HepG2 (cell line): ENCODE results near the gene EXOC7. TPM values are rescaled to one million over a fixed set of nuclear protein-coding genes. Genes with fewer than 3 reads are reported as not detected.
A peak's percentile ranks its signal among the peaks of the same experiment; 100 is the strongest.

ENCODE experiments used
- GTF3A ChIP-seq: sonication (generic); formaldehyde crosslinking; conservative IDR thresholded peaks from 2 replicates; pipeline ENCODE4 v1.4.0; 2020; ENCODE audit warnings: mild to moderate bottlenecking, missing genetic modification reagents
- HES4 ChIP-seq: sonication (generic); formaldehyde crosslinking; IDR thresholded peaks from 2 replicates; pipeline ENCODE4 v1.9.0; 2021; ENCODE audit warnings: mild to moderate bottlenecking, missing genetic modification reagents, borderline replicate concordance
- HOXA9 ChIP-seq: sonication (generic); formaldehyde crosslinking; IDR thresholded peaks from 2 replicates; pipeline ENCODE4 v1.8.1; 2022; ENCODE audit warnings: missing genetic modification reagents, mild to moderate bottlenecking, moderate library complexity, borderline replicate concordance
- KDM5B ChIP-seq: sonication (generic); formaldehyde crosslinking; IDR thresholded peaks from 2 replicates; pipeline ENCODE4 v1.4.0; 2020; ENCODE audit warnings: missing genetic modification reagents, mild to moderate bottlenecking, borderline replicate concordance
- NCOA1 ChIP-seq: sonication (generic); formaldehyde crosslinking; IDR thresholded peaks from 2 replicates; pipeline ENCODE4 v1.9.0; 2021; ENCODE audit warnings: missing genetic modification reagents
- NONO ChIP-seq, 2 experiments: fragments of 450-650 bp in 1 of 2; sonication (generic) in 1 of 2; formaldehyde crosslinking in 1 of 2; IDR thresholded peaks in 1 of 2; conservative IDR thresholded peaks in 1 of 2; 2 replicates each; pipeline versions ENCODE4 v1.6.1 to v1.8.0; 2017 to 2022; ENCODE audit warnings: mild to moderate bottlenecking in 1 of 2, missing genetic modification reagents in 1 of 2, moderate library complexity in 1 of 2
- SRSF9 ChIP-seq: fragments of 200-400 bp; formaldehyde crosslinking; IDR thresholded peaks from 2 replicates; pipeline ENCODE4 v1.6.1; 2018; ENCODE audit warnings: borderline replicate concordance, mild to moderate bottlenecking, low read depth, low read length; ENCODE audit not compliant: insufficient read depth, poor library complexity, severe bottlenecking
- ZBTB8A ChIP-seq: sonication (generic); formaldehyde crosslinking; IDR thresholded peaks from 2 replicates; pipeline ENCODE4 v1.4.0; 2020; ENCODE audit warnings: mild to moderate bottlenecking, low read depth, missing genetic modification reagents, borderline replicate concordance
- ZFP62 ChIP-seq: sonication (generic); formaldehyde crosslinking; IDR thresholded peaks from 2 replicates; pipeline ENCODE4 v1.4.0; 2020; ENCODE audit warnings: missing genetic modification reagents
- ZKSCAN1 ChIP-seq: fragments of 150-350 bp; IDR thresholded peaks from 2 replicates; pipeline ENCODE4 v1.6.1; 2014; ENCODE audit warnings: low read length
- ZNF556 ChIP-seq: sonication (generic); formaldehyde crosslinking; IDR thresholded peaks from 2 replicates; pipeline ENCODE4 v1.4.0; 2020; ENCODE audit warnings: mild to moderate bottlenecking, missing genetic modification reagents, borderline replicate concordance
- ZNF572 ChIP-seq: sonication (generic); formaldehyde crosslinking; IDR thresholded peaks from 2 replicates; pipeline ENCODE4 v1.5.1; 2020; ENCODE audit warnings: mild to moderate bottlenecking, missing genetic modification reagents
- ZNF589 ChIP-seq: sonication (generic); formaldehyde crosslinking; conservative IDR thresholded peaks from 2 replicates; pipeline ENCODE4 v1.8.0; 2022; ENCODE audit warnings: mild to moderate bottlenecking, moderate library complexity, missing genetic modification reagents
- ZNF615 ChIP-seq: sonication (generic); formaldehyde crosslinking; IDR thresholded peaks from 2 replicates; pipeline ENCODE4 v1.5.0; 2020; ENCODE audit warnings: mild to moderate bottlenecking, missing genetic modification reagents, borderline replicate concordance
- ZNF790 ChIP-seq: sonication (generic); formaldehyde crosslinking; IDR thresholded peaks from 2 replicates; pipeline ENCODE4 v1.8.0; 2022; ENCODE audit warnings: missing genetic modification reagents, mild to moderate bottlenecking, borderline replicate concordance
- polyA plus RNA-seq, 8 experiments: library from polyadenylated mRNA; depleted of rRNA in 3 of 8; stranded (reverse) in 7 of 8; unstranded in 1 of 8; fragments of >200 nt; fragmentation: Illumina TruSeq in 4 of 8; extraction: Trizol in 4 of 8; gene quantifications; 2 replicates each; pipeline versions ENCODE4 v1.2.1 to v1.2.3, GENCODE V29; 2011 to 2016; ENCODE audit warnings: low read depth in 4 of 8, missing spikeins in 1 of 8, mixed read lengths in 1 of 8; ENCODE audit not compliant: insufficient read depth in 1 of 8
- total RNA-seq, 5 experiments: library from RNA; depleted of rRNA; stranded (reverse); fragments of >200 nt; fragmentation: Illumina TruSeq; extraction: Trizol; gene quantifications; 2 replicates each; pipeline ENCODE4 v1.2.3, GENCODE V29; 2016; ENCODE audit warnings: low read depth in 1 of 5
- TF ChIP-seq, protein P1 (sequence below): sonication (generic); formaldehyde crosslinking; IDR thresholded peaks from 2 replicates; pipeline ENCODE4 v1.4.0; 2020; ENCODE audit warnings: mild to moderate bottlenecking, missing genetic modification reagents
- TF ChIP-seq, protein P2 (sequence below): sonication (generic); formaldehyde crosslinking; IDR thresholded peaks from 2 replicates; pipeline ENCODE4 v1.5.0; 2020; ENCODE audit warnings: mild to moderate bottlenecking, missing genetic modification reagents, moderate library complexity

The EXOC7 gene
- total and polyA plus RNA-seq, 2 of the 13 experiments (the other 11 are each of a cell fraction or from before 2014, with no cell fraction given), result 86.9 to 116 TPM

DNA sequence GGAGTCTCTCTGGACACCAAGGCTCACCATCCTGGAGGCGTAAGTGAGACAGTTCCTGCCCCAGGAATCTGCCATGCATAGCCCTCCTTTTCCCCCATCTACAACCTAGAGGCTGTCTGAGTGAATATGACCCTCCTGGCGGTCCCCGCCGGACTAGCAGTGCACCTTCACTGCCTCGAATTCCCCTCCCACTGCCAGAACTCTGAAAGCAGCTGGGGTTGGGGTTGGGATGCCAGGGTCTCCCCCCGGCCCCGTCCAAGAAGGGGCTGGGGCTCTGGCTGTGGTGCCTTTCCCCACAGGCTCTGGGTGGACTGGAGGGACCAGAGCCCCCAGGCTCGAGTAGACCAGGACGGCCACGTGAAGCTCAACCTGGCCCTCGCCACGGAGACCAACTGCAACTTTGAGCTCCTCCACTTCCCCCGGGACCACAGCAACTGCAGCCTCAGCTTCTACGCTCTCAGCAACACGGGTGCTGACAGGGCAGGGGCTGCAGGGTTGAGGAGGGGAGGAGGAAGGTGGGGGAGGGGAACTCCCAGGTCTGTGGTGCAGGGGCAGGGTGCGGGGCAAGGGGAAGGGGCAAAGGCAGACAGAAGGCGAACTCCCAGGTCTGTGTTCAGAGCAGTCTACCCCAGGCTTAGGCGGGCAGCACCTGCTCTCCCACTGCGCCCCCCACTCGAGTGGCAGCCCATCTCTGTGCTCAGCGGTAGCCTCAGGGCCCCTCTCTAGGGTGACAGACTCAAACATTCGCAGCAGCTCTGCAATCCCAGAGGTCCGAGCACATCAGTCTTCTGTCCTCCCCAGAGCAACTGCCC, 23.4 kb downstream of the EXOC7 start (continued):
- TF ChIP-seq, protein P1, sequence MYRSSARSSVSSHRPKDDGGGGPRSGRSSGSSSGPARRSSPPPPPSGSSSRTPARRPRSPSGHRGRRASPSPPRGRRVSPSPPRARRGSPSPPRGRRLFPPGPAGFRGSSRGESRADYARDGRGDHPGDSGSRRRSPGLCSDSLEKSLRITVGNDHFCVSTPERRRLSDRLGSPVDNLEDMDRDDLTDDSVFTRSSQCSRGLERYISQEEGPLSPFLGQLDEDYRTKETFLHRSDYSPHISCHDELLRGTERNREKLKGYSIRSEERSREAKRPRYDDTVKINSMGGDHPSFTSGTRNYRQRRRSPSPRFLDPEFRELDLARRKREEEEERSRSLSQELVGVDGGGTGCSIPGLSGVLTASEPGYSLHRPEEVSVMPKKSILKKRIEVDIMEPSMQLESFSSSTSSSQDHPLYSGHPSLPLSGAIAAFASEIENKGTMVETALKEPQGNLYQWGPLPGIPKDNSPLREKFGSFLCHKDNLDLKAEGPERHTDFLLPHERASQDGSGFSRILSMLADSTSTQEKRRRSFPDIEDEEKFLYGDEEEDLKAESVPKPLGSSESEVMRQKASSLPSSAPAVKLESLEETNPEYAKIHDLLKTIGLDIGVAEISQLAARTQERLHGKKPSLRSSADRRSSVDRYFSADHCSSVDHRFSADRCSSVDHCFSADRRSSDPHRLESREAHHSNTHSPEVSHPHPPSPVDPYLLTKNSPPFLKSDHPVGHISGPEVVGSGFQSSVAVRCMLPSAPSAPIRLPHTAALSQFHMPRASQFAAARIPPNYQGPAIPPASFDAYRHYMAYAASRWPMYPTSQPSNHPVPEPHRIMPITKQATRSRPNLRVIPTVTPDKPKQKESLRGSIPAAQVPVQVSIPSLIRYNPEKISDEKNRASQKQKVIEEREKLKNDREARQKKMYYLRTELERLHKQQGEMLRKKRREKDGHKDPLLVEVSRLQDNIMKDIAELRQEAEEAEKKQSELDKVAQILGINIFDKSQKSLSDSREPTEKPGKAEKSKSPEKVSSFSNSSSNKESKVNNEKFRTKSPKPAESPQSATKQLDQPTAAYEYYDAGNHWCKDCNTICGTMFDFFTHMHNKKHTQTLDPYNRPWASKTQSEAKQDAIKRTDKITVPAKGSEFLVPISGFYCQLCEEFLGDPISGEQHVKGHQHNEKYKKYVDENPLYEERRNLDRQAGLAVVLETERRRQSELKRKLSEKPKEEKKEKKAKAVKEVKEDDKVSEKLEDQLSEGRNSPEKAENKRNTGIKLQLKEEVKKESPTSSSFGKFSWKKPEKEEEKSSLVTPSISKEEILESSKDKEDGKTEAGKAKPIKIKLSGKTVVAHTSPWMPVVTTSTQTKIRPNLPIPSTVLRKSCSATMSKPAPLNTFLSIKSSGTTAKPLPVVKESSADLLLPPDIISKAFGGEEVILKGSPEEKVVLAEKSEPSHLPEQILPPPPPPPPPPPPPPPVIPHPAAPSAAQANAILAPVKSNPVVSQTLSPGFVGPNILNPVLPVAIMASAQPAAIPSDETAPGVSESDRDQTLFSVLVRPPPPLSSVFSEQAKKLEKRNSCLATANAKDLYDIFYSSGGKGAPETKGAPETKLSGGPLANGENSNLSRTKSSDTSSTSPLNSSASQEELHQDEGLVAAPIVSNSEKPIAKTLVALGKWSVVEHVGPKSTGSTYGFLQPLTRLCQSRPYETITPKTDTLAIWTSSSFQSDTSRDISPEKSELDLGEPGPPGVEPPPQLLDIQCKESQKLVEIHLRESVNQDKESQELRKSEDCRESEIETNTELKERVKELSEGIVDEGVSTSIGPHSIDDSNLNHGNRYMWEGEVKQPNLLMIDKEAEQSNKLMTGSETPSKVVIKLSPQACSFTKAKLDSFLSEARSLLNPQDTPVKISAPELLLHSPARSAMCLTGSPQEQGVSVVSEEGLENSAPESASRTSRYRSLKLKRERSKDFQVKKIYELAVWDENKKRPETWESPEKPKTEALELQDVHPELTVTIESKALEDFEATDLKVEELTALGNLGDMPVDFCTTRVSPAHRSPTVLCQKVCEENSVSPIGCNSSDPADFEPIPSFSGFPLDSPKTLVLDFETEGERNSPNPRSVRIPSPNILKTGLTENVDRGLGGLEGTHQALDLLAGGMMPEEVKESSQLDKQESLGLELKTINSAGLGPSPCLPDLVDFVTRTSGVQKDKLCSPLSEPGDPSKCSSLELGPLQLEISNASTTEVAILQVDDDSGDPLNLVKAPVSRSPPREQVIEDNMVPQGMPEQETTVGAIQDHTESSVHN (CRISPR knock-in tag), result 0 out of 2 replicates have a peak, but pooled peaks have one; percentile 28
- TF ChIP-seq KDM5B (no peak), GTF3A (CRISPR knock-in tag) (0 out of 2 replicates have a peak, but pooled peaks have one; percentile 65), SRSF9 (no peak), ZNF615 (no peak), ZNF790 (CRISPR knock-in tag) (no peak), ZFP62 (CRISPR knock-in tag) (no peak), HES4 (CRISPR knock-in tag) (0 out of 2 replicates have a peak, but pooled peaks have one; percentile 62), ZBTB8A (no peak), NONO (IDR thresholded peaks at IDR 0.05) (no peak), NONO (CRISPR knock-in tag; conservative IDR thresholded peaks at IDR 0.05) (peak; percentile 76; the same call in 1 of the 2 replicates), NCOA1 (CRISPR knock-in tag) (0 out of 2 replicates have a peak, but pooled peaks have one; percentile 21), ZKSCAN1 (no peak), HOXA9 (CRISPR knock-in tag) (peak; percentile 70; the same call in 1 of the 2 replicates), ZNF589 (CRISPR knock-in tag) (0 out of 2 replicates have a peak, but pooled peaks have one; percentile 60), ZNF556 (CRISPR knock-in tag) (peak; percentile 35; the same call in 1 of the 2 replicates), ZNF572 (CRISPR knock-in tag) (no peak)
- TF ChIP-seq, protein P2, sequence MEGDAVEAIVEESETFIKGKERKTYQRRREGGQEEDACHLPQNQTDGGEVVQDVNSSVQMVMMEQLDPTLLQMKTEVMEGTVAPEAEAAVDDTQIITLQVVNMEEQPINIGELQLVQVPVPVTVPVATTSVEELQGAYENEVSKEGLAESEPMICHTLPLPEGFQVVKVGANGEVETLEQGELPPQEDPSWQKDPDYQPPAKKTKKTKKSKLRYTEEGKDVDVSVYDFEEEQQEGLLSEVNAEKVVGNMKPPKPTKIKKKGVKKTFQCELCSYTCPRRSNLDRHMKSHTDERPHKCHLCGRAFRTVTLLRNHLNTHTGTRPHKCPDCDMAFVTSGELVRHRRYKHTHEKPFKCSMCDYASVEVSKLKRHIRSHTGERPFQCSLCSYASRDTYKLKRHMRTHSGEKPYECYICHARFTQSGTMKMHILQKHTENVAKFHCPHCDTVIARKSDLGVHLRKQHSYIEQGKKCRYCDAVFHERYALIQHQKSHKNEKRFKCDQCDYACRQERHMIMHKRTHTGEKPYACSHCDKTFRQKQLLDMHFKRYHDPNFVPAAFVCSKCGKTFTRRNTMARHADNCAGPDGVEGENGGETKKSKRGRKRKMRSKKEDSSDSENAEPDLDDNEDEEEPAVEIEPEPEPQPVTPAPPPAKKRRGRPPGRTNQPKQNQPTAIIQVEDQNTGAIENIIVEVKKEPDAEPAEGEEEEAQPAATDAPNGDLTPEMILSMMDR, result 0 out of 2 replicates have a peak, but pooled peaks have one; percentile 7
